GM23338 (cell line): ENCODE measurements around the gene LRRC10B. TPM values are rescaled to one million over a fixed set of nuclear protein-coding genes. Genes with fewer than 3 reads are reported as not detected.

Source experiments
- ATAC-seq: fragments of 200-7000 bp; cut with Tn5 transposase; 3 replicates; pipeline ENCODE4 v1.9.1; 2020
- DNase-seq: peaks from one replicate; pipeline ENCODE4 v3.0.0-alpha.2; 2015; ENCODE audit warnings: low spot score
- H2AFZ ChIP-seq: fragments of 200-600 bp; sonication (generic); 2 replicates; pipeline ENCODE4 v1.8.0; 2016; ENCODE audit warnings: antibody characterized with exemption, mild to moderate bottlenecking, moderate library complexity
- H3F3A ChIP-seq: fragments of 200-600 bp; sonication (generic); replicated peaks from 2 replicates; pipeline ENCODE4 v1.8.0; 2017; ENCODE audit warnings: antibody characterized with exemption, mixed run types, low read depth
- H3K27ac ChIP-seq: fragments of 200-600 bp; sonication (generic); 2 replicates; pipeline ENCODE4 v1.6.1; 2016; ENCODE audit warnings: low read depth
- H3K27me3 ChIP-seq: fragments of 200-600 bp; sonication (generic); 2 replicates; pipeline ENCODE4 v1.8.0; 2016; ENCODE audit warnings: mild to moderate bottlenecking, mixed run types, moderate library complexity; ENCODE audit not compliant: insufficient read depth
- H3K36me3 ChIP-seq: fragments of 200-600 bp; sonication (generic); 2 replicates; pipeline ENCODE4 v1.8.0; 2016; ENCODE audit warnings: mild to moderate bottlenecking; ENCODE audit not compliant: insufficient read depth
- H3K4me1 ChIP-seq: fragments of 200-600 bp; sonication (generic); 2 replicates; pipeline ENCODE4 v1.8.0; 2016; ENCODE audit warnings: mild to moderate bottlenecking, moderate library complexity; ENCODE audit not compliant: insufficient read depth
- H3K4me2 ChIP-seq: fragments of 200-600 bp; sonication (generic); 2 replicates; pipeline ENCODE4 v1.7.1; 2017; ENCODE audit warnings: mixed run types
- H3K4me3 ChIP-seq: fragments of 200-600 bp; sonication (generic); 2 replicates; pipeline ENCODE4 v1.6.1; 2016; ENCODE audit warnings: mixed run types
- H3K79me2 ChIP-seq: fragments of 200-600 bp; sonication (generic); replicated peaks from 2 replicates; pipeline ENCODE4 v1.8.0; 2017; ENCODE audit warnings: mild to moderate bottlenecking; ENCODE audit not compliant: insufficient read depth
- H3K9me2 ChIP-seq: fragments of 200-600 bp; sonication (generic); 2 replicates; pipeline ENCODE4 v1.8.0; 2017; ENCODE audit not compliant: insufficient read depth
- H4K20me1 ChIP-seq: fragments of 200-600 bp; sonication (generic); replicated peaks from 2 replicates; pipeline ENCODE4 v1.8.0; 2017; ENCODE audit warnings: mild to moderate bottlenecking; ENCODE audit not compliant: insufficient read depth
- H3K27ac Mint-ChIP-seq: 2 replicates; pipeline ENCODE4 v1.8.0; 2020; ENCODE audit warnings: inconsistent platforms, mild to moderate bottlenecking, moderate library complexity, mixed read lengths
- H3K27me3 Mint-ChIP-seq: 3 replicates; pipeline ENCODE4 v1.8.0; 2022; ENCODE audit warnings: low read depth, mild to moderate bottlenecking, moderate library complexity, mixed read lengths, inconsistent platforms; ENCODE audit not compliant: insufficient read depth, poor library complexity
- H3K36me3 Mint-ChIP-seq: 3 replicates; pipeline ENCODE4 v1.8.0; 2021; ENCODE audit warnings: low read depth, mild to moderate bottlenecking, inconsistent platforms, moderate library complexity, mixed read lengths
- H3K4me1 Mint-ChIP-seq: 3 replicates; pipeline ENCODE4 v1.8.0; 2020; ENCODE audit warnings: mild to moderate bottlenecking, inconsistent platforms, mixed read lengths
- H3K4me3 Mint-ChIP-seq: 3 replicates; pipeline ENCODE4 v1.8.0; 2021; ENCODE audit warnings: moderate library complexity, mild to moderate bottlenecking, inconsistent platforms, mixed read lengths
- H3K9me3 Mint-ChIP-seq: 3 replicates; pipeline ENCODE4 v1.8.0; 2020; ENCODE audit warnings: moderate library complexity, mild to moderate bottlenecking, inconsistent platforms, mixed read lengths
- EZH2phosphoT487 ChIP-seq: fragments of 200-600 bp; sonication (generic); IDR thresholded peaks from one replicate; pipeline ENCODE4 v1.8.1; 2018; ENCODE audit warnings: antibody characterized with exemption; ENCODE audit not compliant: unreplicated experiment
- JUNB ChIP-seq: IDR thresholded peaks from one replicate; pipeline ENCODE4 v1.6.1; 2016; ENCODE audit warnings: antibody characterized with exemption; ENCODE audit not compliant: unreplicated experiment
- NANOG ChIP-seq: IDR thresholded peaks from 2 replicates; pipeline ENCODE4 v1.6.1; 2016; ENCODE audit warnings: antibody characterized with exemption, borderline replicate concordance
- POLR2AphosphoS5 ChIP-seq: IDR thresholded peaks from 2 replicates; pipeline ENCODE4 v1.6.1; 2016; ENCODE audit warnings: antibody characterized with exemption, low read depth
- STAT1 ChIP-seq: IDR thresholded peaks from one replicate; pipeline ENCODE4 v1.6.1; 2016; ENCODE audit warnings: antibody characterized with exemption; ENCODE audit not compliant: unreplicated experiment
- ZNF114 ChIP-seq: fragments of 250-450 bp; sonication (Bioruptor Pico); IDR thresholded peaks from 2 replicates; pipeline ENCODE4 v1.5.0; 2020; ENCODE audit warnings: mild to moderate bottlenecking, moderate library complexity
- ZNF331 ChIP-seq: fragments of 250-450 bp; sonication (Bioruptor Pico); IDR thresholded peaks from 2 replicates; pipeline ENCODE4 v1.5.0; 2020; ENCODE audit warnings: low read depth, mild to moderate bottlenecking, moderate library complexity
- polyA plus RNA-seq: library from polyadenylated mRNA; unstranded; fragments of >200 nt; fragmentation: Nextera tagmentation; extraction: Ambion mirVana; gene quantifications from 2 replicates; pipeline ENCODE4 v1.2.1, GENCODE V29; 2016
- total RNA-seq: library from RNA; depleted of rRNA; stranded (reverse); fragments of >200 nt; shearing (Covaris generic); gene quantifications from 2 replicates; pipeline ENCODE4 v1.2.3, GENCODE V29; 2014
- TF ChIP-seq, protein P1 (sequence below): fragments of 250-450 bp; sonication (Bioruptor Pico); IDR thresholded peaks from 2 replicates; pipeline ENCODE4 v1.5.0; 2020; ENCODE audit warnings: mild to moderate bottlenecking, moderate library complexity
- TF ChIP-seq, protein P2 (sequence below), 2 experiments: fragments of 200-600 bp in 1 of 2; sonication (generic) in 1 of 2; conservative IDR thresholded peaks; 2 replicates each; pipeline versions ENCODE4 v1.5.1 to v1.6.1; 2016 to 2017; ENCODE audit warnings: antibody characterized with exemption in 2 of 2, low read depth in 2 of 2, mild to moderate bottlenecking in 2 of 2, moderate library complexity in 1 of 2
- TF ChIP-seq, protein P3 (sequence below): IDR thresholded peaks from one replicate; pipeline ENCODE4 v1.6.1; 2018; ENCODE audit warnings: antibody characterized with exemption; ENCODE audit not compliant: unreplicated experiment
- TF ChIP-seq, protein P4 (sequence below): IDR thresholded peaks from 2 replicates; pipeline ENCODE4 v1.6.1; 2016; ENCODE audit warnings: antibody characterized with exemption

The LRRC10B gene
- total and polyA plus RNA-seq, 2 experiments from 2014 or later = 0.47 to 1.6 TPM

DNA sequence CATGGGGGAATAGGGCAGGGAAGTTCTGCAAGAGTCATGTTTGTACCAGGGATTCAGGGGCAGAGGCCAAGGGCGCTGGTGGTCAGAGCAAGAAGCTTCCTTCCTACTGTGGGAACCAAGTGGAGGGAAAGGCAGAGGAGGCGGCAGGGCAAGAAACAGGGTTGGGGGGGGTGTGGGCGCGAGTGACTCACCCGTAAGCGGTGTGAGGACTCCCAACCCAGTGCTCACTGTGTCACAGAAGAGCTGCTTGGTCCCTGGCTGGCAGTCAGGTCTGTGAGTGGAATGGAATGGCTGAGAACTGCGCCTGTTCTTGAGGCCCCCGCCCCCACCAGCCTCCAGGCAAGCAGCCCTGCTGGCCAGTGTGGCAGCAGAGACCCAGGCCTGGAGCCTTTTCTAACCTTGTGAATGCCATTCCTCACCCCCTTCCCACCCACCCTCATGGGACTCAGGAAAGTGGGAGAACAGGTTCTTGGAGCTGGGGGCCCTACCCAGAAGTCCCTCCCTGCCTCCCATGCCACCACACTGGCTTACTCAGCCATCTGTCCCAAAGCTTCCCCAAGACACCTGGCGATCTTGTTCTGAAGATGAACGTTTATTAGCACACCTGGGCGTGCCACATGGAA is 4.7 kb downstream of the LRRC10B start:
- H3F3A ChIP-seq = peaks cover 13% of the 10 kb centered on the region; the same call in 1 of the 2 replicates
- H3K4me2 ChIP-seq = no peak overlapping the region; the same call in 1 of the 2 replicates
- no peak overlapping the region for H2AFZ ChIP-seq
- peaks cover 55% of the 10 kb centered on the region for H3K4me1 Mint-ChIP-seq
- no peaks in the 10 kb centered on the region for H4K20me1 ChIP-seq
- DNase-seq = no peak
- TF ChIP-seq NANOG = no peak
- TF ChIP-seq POLR2AphosphoS5 = no peak
- TF ChIP-seq, protein P1, sequence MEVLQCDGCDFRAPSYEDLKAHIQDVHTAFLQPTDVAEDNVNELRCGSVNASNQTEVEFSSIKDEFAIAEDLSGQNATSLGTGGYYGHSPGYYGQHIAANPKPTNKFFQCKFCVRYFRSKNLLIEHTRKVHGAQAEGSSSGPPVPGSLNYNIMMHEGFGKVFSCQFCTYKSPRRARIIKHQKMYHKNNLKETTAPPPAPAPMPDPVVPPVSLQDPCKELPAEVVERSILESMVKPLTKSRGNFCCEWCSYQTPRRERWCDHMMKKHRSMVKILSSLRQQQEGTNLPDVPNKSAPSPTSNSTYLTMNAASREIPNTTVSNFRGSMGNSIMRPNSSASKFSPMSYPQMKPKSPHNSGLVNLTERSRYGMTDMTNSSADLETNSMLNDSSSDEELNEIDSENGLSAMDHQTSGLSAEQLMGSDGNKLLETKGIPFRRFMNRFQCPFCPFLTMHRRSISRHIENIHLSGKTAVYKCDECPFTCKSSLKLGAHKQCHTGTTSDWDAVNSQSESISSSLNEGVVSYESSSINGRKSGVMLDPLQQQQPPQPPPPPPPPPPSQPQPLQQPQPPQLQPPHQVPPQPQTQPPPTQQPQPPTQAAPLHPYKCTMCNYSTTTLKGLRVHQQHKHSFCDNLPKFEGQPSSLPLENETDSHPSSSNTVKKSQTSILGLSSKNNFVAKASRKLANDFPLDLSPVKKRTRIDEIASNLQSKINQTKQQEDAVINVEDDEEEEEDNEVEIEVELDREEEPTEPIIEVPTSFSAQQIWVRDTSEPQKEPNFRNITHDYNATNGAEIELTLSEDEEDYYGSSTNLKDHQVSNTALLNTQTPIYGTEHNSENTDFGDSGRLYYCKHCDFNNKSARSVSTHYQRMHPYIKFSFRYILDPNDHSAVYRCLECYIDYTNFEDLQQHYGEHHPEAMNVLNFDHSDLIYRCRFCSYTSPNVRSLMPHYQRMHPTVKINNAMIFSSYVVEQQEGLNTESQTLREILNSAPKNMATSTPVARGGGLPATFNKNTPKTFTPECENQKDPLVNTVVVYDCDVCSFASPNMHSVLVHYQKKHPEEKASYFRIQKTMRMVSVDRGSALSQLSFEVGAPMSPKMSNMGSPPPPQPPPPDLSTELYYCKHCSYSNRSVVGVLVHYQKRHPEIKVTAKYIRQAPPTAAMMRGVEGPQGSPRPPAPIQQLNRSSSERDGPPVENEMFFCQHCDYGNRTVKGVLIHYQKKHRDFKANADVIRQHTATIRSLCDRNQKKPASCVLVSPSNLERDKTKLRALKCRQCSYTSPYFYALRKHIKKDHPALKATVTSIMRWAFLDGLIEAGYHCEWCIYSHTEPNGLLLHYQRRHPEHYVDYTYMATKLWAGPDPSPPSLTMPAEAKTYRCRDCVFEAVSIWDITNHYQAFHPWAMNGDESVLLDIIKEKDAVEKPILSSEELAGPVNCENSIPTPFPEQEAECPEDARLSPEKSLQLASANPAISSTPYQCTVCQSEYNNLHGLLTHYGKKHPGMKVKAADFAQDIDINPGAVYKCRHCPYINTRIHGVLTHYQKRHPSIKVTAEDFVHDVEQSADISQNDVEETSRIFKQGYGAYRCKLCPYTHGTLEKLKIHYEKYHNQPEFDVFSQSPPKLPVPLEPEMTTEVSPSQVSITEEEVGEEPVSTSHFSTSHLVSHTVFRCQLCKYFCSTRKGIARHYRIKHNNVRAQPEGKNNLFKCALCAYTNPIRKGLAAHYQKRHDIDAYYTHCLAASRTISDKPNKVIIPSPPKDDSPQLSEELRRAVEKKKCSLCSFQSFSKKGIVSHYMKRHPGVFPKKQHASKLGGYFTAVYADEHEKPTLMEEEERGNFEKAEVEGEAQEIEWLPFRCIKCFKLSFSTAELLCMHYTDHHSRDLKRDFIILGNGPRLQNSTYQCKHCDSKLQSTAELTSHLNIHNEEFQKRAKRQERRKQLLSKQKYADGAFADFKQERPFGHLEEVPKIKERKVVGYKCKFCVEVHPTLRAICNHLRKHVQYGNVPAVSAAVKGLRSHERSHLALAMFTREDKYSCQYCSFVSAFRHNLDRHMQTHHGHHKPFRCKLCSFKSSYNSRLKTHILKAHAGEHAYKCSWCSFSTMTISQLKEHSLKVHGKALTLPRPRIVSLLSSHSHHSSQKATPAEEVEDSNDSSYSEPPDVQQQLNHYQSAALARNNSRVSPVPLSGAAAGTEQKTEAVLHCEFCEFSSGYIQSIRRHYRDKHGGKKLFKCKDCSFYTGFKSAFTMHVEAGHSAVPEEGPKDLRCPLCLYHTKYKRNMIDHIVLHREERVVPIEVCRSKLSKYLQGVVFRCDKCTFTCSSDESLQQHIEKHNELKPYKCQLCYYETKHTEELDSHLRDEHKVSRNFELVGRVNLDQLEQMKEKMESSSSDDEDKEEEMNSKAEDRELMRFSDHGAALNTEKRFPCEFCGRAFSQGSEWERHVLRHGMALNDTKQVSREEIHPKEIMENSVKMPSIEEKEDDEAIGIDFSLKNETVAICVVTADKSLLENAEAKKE = no peak
- TF ChIP-seq JUNB = no peak
- TF ChIP-seq, protein P2, sequence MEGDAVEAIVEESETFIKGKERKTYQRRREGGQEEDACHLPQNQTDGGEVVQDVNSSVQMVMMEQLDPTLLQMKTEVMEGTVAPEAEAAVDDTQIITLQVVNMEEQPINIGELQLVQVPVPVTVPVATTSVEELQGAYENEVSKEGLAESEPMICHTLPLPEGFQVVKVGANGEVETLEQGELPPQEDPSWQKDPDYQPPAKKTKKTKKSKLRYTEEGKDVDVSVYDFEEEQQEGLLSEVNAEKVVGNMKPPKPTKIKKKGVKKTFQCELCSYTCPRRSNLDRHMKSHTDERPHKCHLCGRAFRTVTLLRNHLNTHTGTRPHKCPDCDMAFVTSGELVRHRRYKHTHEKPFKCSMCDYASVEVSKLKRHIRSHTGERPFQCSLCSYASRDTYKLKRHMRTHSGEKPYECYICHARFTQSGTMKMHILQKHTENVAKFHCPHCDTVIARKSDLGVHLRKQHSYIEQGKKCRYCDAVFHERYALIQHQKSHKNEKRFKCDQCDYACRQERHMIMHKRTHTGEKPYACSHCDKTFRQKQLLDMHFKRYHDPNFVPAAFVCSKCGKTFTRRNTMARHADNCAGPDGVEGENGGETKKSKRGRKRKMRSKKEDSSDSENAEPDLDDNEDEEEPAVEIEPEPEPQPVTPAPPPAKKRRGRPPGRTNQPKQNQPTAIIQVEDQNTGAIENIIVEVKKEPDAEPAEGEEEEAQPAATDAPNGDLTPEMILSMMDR (conservative IDR thresholded peaks at IDR 0.05; ENCODE audit: low read depth in 2 of 2) = no peak
- TF ChIP-seq, protein P3, sequence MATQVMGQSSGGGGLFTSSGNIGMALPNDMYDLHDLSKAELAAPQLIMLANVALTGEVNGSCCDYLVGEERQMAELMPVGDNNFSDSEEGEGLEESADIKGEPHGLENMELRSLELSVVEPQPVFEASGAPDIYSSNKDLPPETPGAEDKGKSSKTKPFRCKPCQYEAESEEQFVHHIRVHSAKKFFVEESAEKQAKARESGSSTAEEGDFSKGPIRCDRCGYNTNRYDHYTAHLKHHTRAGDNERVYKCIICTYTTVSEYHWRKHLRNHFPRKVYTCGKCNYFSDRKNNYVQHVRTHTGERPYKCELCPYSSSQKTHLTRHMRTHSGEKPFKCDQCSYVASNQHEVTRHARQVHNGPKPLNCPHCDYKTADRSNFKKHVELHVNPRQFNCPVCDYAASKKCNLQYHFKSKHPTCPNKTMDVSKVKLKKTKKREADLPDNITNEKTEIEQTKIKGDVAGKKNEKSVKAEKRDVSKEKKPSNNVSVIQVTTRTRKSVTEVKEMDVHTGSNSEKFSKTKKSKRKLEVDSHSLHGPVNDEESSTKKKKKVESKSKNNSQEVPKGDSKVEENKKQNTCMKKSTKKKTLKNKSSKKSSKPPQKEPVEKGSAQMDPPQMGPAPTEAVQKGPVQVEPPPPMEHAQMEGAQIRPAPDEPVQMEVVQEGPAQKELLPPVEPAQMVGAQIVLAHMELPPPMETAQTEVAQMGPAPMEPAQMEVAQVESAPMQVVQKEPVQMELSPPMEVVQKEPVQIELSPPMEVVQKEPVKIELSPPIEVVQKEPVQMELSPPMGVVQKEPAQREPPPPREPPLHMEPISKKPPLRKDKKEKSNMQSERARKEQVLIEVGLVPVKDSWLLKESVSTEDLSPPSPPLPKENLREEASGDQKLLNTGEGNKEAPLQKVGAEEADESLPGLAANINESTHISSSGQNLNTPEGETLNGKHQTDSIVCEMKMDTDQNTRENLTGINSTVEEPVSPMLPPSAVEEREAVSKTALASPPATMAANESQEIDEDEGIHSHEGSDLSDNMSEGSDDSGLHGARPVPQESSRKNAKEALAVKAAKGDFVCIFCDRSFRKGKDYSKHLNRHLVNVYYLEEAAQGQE = no peak
- TF ChIP-seq, protein P4, sequence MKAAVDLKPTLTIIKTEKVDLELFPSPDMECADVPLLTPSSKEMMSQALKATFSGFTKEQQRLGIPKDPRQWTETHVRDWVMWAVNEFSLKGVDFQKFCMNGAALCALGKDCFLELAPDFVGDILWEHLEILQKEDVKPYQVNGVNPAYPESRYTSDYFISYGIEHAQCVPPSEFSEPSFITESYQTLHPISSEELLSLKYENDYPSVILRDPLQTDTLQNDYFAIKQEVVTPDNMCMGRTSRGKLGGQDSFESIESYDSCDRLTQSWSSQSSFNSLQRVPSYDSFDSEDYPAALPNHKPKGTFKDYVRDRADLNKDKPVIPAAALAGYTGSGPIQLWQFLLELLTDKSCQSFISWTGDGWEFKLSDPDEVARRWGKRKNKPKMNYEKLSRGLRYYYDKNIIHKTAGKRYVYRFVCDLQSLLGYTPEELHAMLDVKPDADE = no peak
- TF ChIP-seq ZNF331 = no peak
- no peak for TF ChIP-seq STAT1
- no peak for TF ChIP-seq EZH2phosphoT487
- no peak for TF ChIP-seq ZNF114
- H3K9me2 ChIP-seq = no peaks in the 10 kb centered on the region
- H3K4me1 ChIP-seq = peaks cover 55% of the 10 kb centered on the region
- no peak overlapping the region for H3K4me3 ChIP-seq
- no peak overlapping the region; the same call in 2 of the 3 replicates for H3K4me3 Mint-ChIP-seq
- no peaks in the 10 kb centered on the region for H3K36me3 Mint-ChIP-seq
- no peak overlapping the region for H3K27ac Mint-ChIP-seq
- H3K36me3 ChIP-seq = no peaks in the 10 kb centered on the region
- no peak for ATAC-seq
- no peaks in the 10 kb centered on the region for H3K79me2 ChIP-seq
- H3K27me3 ChIP-seq = peaks cover 30% of the 10 kb centered on the region
- no peaks in the 10 kb centered on the region for H3K9me3 Mint-ChIP-seq
- peaks cover 43% of the 10 kb centered on the region for H3K27me3 Mint-ChIP-seq
- no peak overlapping the region for H3K27ac ChIP-seq
